Loucy (cell line): ENCODE data around the gene KDM2B.

Source experiments
- EZH2phosphoT487 ChIP-seq: fragments of 200-600 bp; IDR thresholded peaks from 2 replicates; pipeline ENCODE4 v1.6.1; 2018; ENCODE audit warnings: antibody characterized with exemption, mild to moderate bottlenecking, moderate library complexity, borderline replicate concordance
- TF ChIP-seq, protein P1 (sequence below): fragments of 200-600 bp; sonication (generic); conservative IDR thresholded peaks from 2 replicates; pipeline ENCODE4 v1.5.1; 2014; ENCODE audit warnings: mild to moderate bottlenecking, antibody characterized with exemption, low read length

- TF ChIP-seq, protein P1, sequence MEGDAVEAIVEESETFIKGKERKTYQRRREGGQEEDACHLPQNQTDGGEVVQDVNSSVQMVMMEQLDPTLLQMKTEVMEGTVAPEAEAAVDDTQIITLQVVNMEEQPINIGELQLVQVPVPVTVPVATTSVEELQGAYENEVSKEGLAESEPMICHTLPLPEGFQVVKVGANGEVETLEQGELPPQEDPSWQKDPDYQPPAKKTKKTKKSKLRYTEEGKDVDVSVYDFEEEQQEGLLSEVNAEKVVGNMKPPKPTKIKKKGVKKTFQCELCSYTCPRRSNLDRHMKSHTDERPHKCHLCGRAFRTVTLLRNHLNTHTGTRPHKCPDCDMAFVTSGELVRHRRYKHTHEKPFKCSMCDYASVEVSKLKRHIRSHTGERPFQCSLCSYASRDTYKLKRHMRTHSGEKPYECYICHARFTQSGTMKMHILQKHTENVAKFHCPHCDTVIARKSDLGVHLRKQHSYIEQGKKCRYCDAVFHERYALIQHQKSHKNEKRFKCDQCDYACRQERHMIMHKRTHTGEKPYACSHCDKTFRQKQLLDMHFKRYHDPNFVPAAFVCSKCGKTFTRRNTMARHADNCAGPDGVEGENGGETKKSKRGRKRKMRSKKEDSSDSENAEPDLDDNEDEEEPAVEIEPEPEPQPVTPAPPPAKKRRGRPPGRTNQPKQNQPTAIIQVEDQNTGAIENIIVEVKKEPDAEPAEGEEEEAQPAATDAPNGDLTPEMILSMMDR = no peak
- no peak for TF ChIP-seq EZH2phosphoT487
These were observed 68.9 kb downstream of the KDM2B start for GRCh38 chr12:121511916-121512315.
